Measurements from ENCODE around the gene MSRB3.
A peak's percentile ranks its signal among the peaks of the same experiment; 100 is the strongest.

MSRB3 gene

GRCh38 chr12:65488197-65488596, 209.7 kb downstream of the MSRB3 start:
- no peak for DNase-seq
- TF ChIP-seq CTCF (IDR thresholded peaks at IDR 0.05; ENCODE audit: low read depth, low read length, missing control alignments), result no peak
- H3K27ac ChIP-seq, result no peak overlapping the region
- in situ Hi-C loops (cut with HindIII; ENCODE audit: low pct_ligation_motif_present, low sequenced_read_pairs), result no loop called here
- no peaks in the 10 kb centered on the region for H3K36me3 ChIP-seq (replicated peaks)
- no peaks in the 10 kb centered on the region for H3K27me3 ChIP-seq (replicated peaks)
- H3K4me3 ChIP-seq (ENCODE audit: low read depth, low read length), result no peak overlapping the region

- DNase-seq, result no peak
- in situ Hi-C loops (cut with HindIII; ENCODE audit: low pct_ligation_motif_present, low sequenced_read_pairs), result no loop called here
- no peak for TF ChIP-seq CTCF (IDR thresholded peaks at IDR 0.05; ENCODE audit: low read depth, low read length, missing control alignments)
- H3K27me3 ChIP-seq (replicated peaks), result no peaks in the 10 kb centered on the region
- no peak overlapping the region for H3K27ac ChIP-seq
- H3K4me3 ChIP-seq (ENCODE audit: low read depth, low read length), result no peak overlapping the region
- H3K36me3 ChIP-seq (replicated peaks), result no peaks in the 10 kb centered on the region
Measured at GRCh38 chr12:65490250-65490649, 211.8 kb downstream of the MSRB3 start.

GRCh38 chr12:65492998-65493912, 214.8 kb downstream of the MSRB3 start:
- Histone ChIP-seq H3K36me3 (replicated peaks) (no peaks in the 10 kb centered on the region), H3K27me3 (replicated peaks) (no peaks in the 10 kb centered on the region), H3K4me3 (ENCODE audit: low read depth, low read length) (no peak overlapping the region), H3K27ac (no peak overlapping the region)
- DNase-seq, result no peak
- no peak for TF ChIP-seq CTCF (IDR thresholded peaks at IDR 0.05; ENCODE audit: low read depth, low read length, missing control alignments)
- in situ Hi-C loops (cut with HindIII; ENCODE audit: low pct_ligation_motif_present, low sequenced_read_pairs), result no loop called here

- Histone ChIP-seq H3K27me3 (replicated peaks) (no peaks in the 10 kb centered on the region), H3K4me3 (ENCODE audit: low read depth, low read length) (no peak overlapping the region), H3K36me3 (replicated peaks) (no peaks in the 10 kb centered on the region), H3K27ac (no peak overlapping the region)
- no peak for DNase-seq
- in situ Hi-C loops (cut with HindIII; ENCODE audit: low pct_ligation_motif_present, low sequenced_read_pairs), result no loop called here
- no peak for TF ChIP-seq CTCF (IDR thresholded peaks at IDR 0.05; ENCODE audit: low read depth, low read length, missing control alignments)
Measured at GRCh38 chr12:65493913-65494245, 215.4 kb downstream of the MSRB3 start.

GRCh38 chr12:65494537-65494936, 216.1 kb downstream of the MSRB3 start:
- no peak for DNase-seq
- no peaks in the 10 kb centered on the region for H3K27me3 ChIP-seq (replicated peaks)
- in situ Hi-C loops (cut with HindIII; ENCODE audit: low pct_ligation_motif_present, low sequenced_read_pairs), result no loop called here
- no peak overlapping the region for H3K27ac ChIP-seq
- no peaks in the 10 kb centered on the region for H3K36me3 ChIP-seq (replicated peaks)
- H3K4me3 ChIP-seq (ENCODE audit: low read depth, low read length), result no peak overlapping the region
- TF ChIP-seq CTCF (IDR thresholded peaks at IDR 0.05; ENCODE audit: low read depth, low read length, missing control alignments), result no peak

GRCh38 chr12:65495233-65495632, 216.8 kb downstream of the MSRB3 start:
- in situ Hi-C loops (cut with HindIII; ENCODE audit: low pct_ligation_motif_present, low sequenced_read_pairs), result no loop called here
- TF ChIP-seq CTCF (IDR thresholded peaks at IDR 0.05; ENCODE audit: low read depth, low read length, missing control alignments), result no peak
- Histone ChIP-seq H3K4me3 (ENCODE audit: low read depth, low read length) (no peak overlapping the region), H3K27ac (no peak overlapping the region), H3K36me3 (replicated peaks) (no peaks in the 10 kb centered on the region), H3K27me3 (replicated peaks) (no peaks in the 10 kb centered on the region)
- DNase-seq, result peak; percentile 72

Data from brain microvascular endothelial cell (primary cell).